NCI-H2171 (cell line): ENCODE results near the gene ATXN1.

Source experiments
- DNase-seq: peaks from one replicate; lab custom pipeline; 2025; lab: John Stamatoyannopoulos, UW

Gene ATXN1

GRCh38 chr6:16527691-16528090 is 233.6 kb downstream of the ATXN1 start:
- DNase-seq: no peak

- no peak for DNase-seq
Observed at GRCh38 chr6:16524380-16524707, 236.9 kb downstream of the ATXN1 start.

GRCh38 chr6:16523606-16524379 is 237.5 kb downstream of the ATXN1 start:
- DNase-seq: no peak

GRCh38 chr6:16522937-16523336 is 238.3 kb downstream of the ATXN1 start:
- no peak for DNase-seq

GRCh38 chr6:16521528-16521927 is 239.7 kb downstream of the ATXN1 start:
- DNase-seq: no peak

GRCh38 chr6:16519265-16520242 is 241.7 kb downstream of the ATXN1 start:
- no peak for DNase-seq

- DNase-seq: no peak
Observed at GRCh38 chr6:16518265-16518664, 243.0 kb downstream of the ATXN1 start.

GRCh38 chr6:16514249-16514648 is 247.0 kb downstream of the ATXN1 start:
- no peak for DNase-seq

GRCh38 chr6:16512544-16513290 is 248.5 kb downstream of the ATXN1 start:
- no peak for DNase-seq

- DNase-seq: no peak
Observed at GRCh38 chr6:16511723-16512489, 249.4 kb downstream of the ATXN1 start.

- no peak for DNase-seq
Observed at GRCh38 chr6:16511040-16511660, 250.1 kb downstream of the ATXN1 start.

GRCh38 chr6:16510245-16510644 is 251.0 kb downstream of the ATXN1 start:
- DNase-seq: no peak

GRCh38 chr6:16508959-16509358 is 252.3 kb downstream of the ATXN1 start:
- DNase-seq: no peak

- no peak for DNase-seq
Observed at GRCh38 chr6:16505711-16506357, 255.4 kb downstream of the ATXN1 start.

GRCh38 chr6:16504609-16505008 is 256.7 kb downstream of the ATXN1 start:
- no peak for DNase-seq

GRCh38 chr6:16503970-16504415 is 257.3 kb downstream of the ATXN1 start:
- no peak for DNase-seq

- no peak for DNase-seq
Observed at GRCh38 chr6:16503241-16503775, 258.0 kb downstream of the ATXN1 start.

- DNase-seq: no peak
Observed at GRCh38 chr6:16498957-16499356, 262.3 kb downstream of the ATXN1 start.

- no peak for DNase-seq
Observed at GRCh38 chr6:16498237-16498636, 263.0 kb downstream of the ATXN1 start.
